CD14-positive monocyte (primary cell): Measurements from ENCODE around the gene CASD1. TPM values are rescaled to one million over a fixed set of nuclear protein-coding genes. Genes with fewer than 3 reads are reported as not detected.

Experiments used
- DNase-seq, 3 donors: peaks; one replicate each; pipeline ENCODE4 v3.0.0-alpha.2; 2011 to 2022
- H2AFZ ChIP-seq: 2 replicates; pipeline ENCODE4 v1.6.0; 2012; ENCODE audit warnings: mild to moderate bottlenecking, low read depth, low read length, inconsistent platforms; ENCODE audit not compliant: insufficient read depth, poor library complexity, severe bottlenecking
- H3K27ac ChIP-seq, 2 donors: 1 replicate in 1 of 2; 2 replicates in 1 of 2; pipeline ENCODE4 v1.5.1; 2012 to 2013; ENCODE audit warnings: low read length in 2 of 2, control low read depth in 1 of 2, inconsistent platforms in 1 of 2, low read depth in 1 of 2, mild to moderate bottlenecking in 1 of 2
- H3K27me3 ChIP-seq, 2 donors: one replicate each; pipeline versions ENCODE4 v1.6.0 to v1.6.1; 2011 to 2013; ENCODE audit warnings: low read length in 2 of 2; ENCODE audit not compliant: control insufficient read depth in 2 of 2, insufficient read depth in 2 of 2
- H3K36me3 ChIP-seq, 2 donors: replicated peaks in 1 of 2; 1 replicate in 1 of 2; 2 replicates in 1 of 2; pipeline versions ENCODE4 v1.5.1 to v1.6.1; 2012 to 2013; ENCODE audit warnings: low read length in 2 of 2, control low read depth in 1 of 2, inconsistent platforms in 1 of 2, mild to moderate bottlenecking in 1 of 2; ENCODE audit not compliant: insufficient read depth in 2 of 2, control insufficient read depth in 1 of 2
- H3K4me1 ChIP-seq, 2 donors: 1 replicate in 1 of 2; 2 replicates in 1 of 2; pipeline versions ENCODE4 v1.5.1 to v1.6.1; 2012 to 2013; ENCODE audit warnings: low read length in 2 of 2, control low read depth in 1 of 2, inconsistent platforms in 1 of 2, mild to moderate bottlenecking in 1 of 2, moderate library complexity in 1 of 2; ENCODE audit not compliant: insufficient read depth in 2 of 2, control insufficient read depth in 1 of 2
- H3K4me2 ChIP-seq: replicated peaks from 2 replicates; pipeline ENCODE3; 2012; ENCODE audit warnings: low read length, moderate library complexity, mild to moderate bottlenecking; ENCODE audit not compliant: poor library complexity, severe bottlenecking; ENCODE audit errors: extremely low read depth
- H3K4me3 ChIP-seq, 3 experiments: fragments of 200-600 bp in 1 of 3; sonication (generic) in 1 of 3; replicated peaks in 1 of 3; 1 replicate in 2 of 3; 2 replicates in 1 of 3; pipeline ENCODE4 v1.5.1; 2011 to 2013; ENCODE audit warnings: low read length in 3 of 3, mild to moderate bottlenecking in 3 of 3, control low read depth in 2 of 3, low read depth in 2 of 3, inconsistent platforms in 1 of 3, moderate library complexity in 1 of 3
- H3K79me2 ChIP-seq: 2 replicates; pipeline ENCODE4 v1.6.0; 2012; ENCODE audit warnings: mild to moderate bottlenecking, control low read depth, inconsistent platforms, low read length, moderate library complexity; ENCODE audit not compliant: insufficient read depth
- H3K9ac ChIP-seq: 2 replicates; pipeline ENCODE4 v1.6.0; 2017; ENCODE audit warnings: low read length, mild to moderate bottlenecking; ENCODE audit not compliant: insufficient read depth, poor library complexity, severe bottlenecking
- H3K9me3 ChIP-seq, 2 donors: replicated peaks in 1 of 2; 1 replicate in 1 of 2; 2 replicates in 1 of 2; pipeline versions ENCODE4 v1.5.1 to v1.6.1; 2012 to 2013; ENCODE audit warnings: low read length in 2 of 2, control low read depth in 1 of 2; ENCODE audit not compliant: control insufficient read depth in 1 of 2, insufficient read depth in 1 of 2
- H4K20me1 ChIP-seq: 2 replicates; pipeline ENCODE4 v1.6.0; 2012; ENCODE audit warnings: mild to moderate bottlenecking, low read length, control low read depth, moderate library complexity; ENCODE audit not compliant: insufficient read depth
- H3K27ac Mint-ChIP-seq, 7 donors: one replicate each; pipeline ENCODE4 v1.8.0; 2020; ENCODE audit warnings: mild to moderate bottlenecking in 7 of 7, mixed read lengths in 7 of 7, moderate library complexity in 6 of 7, inconsistent platforms in 2 of 7
- H3K27me3 Mint-ChIP-seq, 3 donors: one replicate each; pipeline ENCODE4 v1.8.0; 2021 to 2022; ENCODE audit warnings: low read depth in 3 of 3, mild to moderate bottlenecking in 3 of 3, mixed read lengths in 3 of 3, moderate library complexity in 3 of 3, inconsistent platforms in 1 of 3
- H3K36me3 Mint-ChIP-seq, 2 donors: one replicate each; pipeline ENCODE4 v1.8.0; 2020; ENCODE audit warnings: mixed read lengths in 2 of 2, inconsistent platforms in 1 of 2, mild to moderate bottlenecking in 1 of 2
- H3K4me1 Mint-ChIP-seq: one replicate; pipeline ENCODE4 v1.8.0; 2020; ENCODE audit warnings: mild to moderate bottlenecking, mixed read lengths
- H3K4me3 Mint-ChIP-seq, 2 donors: one replicate each; pipeline ENCODE4 v1.8.0; 2020; ENCODE audit warnings: mild to moderate bottlenecking in 2 of 2, mixed read lengths in 2 of 2, moderate library complexity in 1 of 2
- H3K9me3 Mint-ChIP-seq, 7 donors: one replicate each; pipeline ENCODE4 v1.8.0; 2020 to 2022; ENCODE audit warnings: mixed read lengths in 7 of 7, mild to moderate bottlenecking in 6 of 7, moderate library complexity in 6 of 7, inconsistent platforms in 2 of 7
- WGBS: methylation state at CpG from one replicate; pipeline ENCODE4 v1.1.5; 2013; ENCODE audit warnings: missing lambda C conversion rate; ENCODE audit not compliant: insufficient coverage; 5-methylcytosine and 5-hydroxymethylcytosine counted together
- intact Hi-C, 2 donors: fragments of 100-400 bp; cut with micrococcal nuclease; formaldehyde crosslinking; loops; one replicate each; pipeline versions ENCODE4 v1.15.0 to v1.15.1; 2023
- polyA plus RNA-seq, 3 donors: library from polyadenylated mRNA; depleted of rRNA in 1 of 3; unstranded in 2 of 3; stranded (reverse) in 1 of 3; fragments of 300-500 nt in 2 of 3; fragments of >200 nt in 1 of 3; fragmentation: Illumina TruSeq in 2 of 3; gene quantifications; 1 replicate in 2 of 3; 2 replicates in 1 of 3; pipeline ENCODE4 v1.2.3, GENCODE V29; 2012 to 2021
- TF ChIP-seq, protein P1 (sequence below): fragments of 200-600 bp; IDR thresholded peaks from one replicate; pipeline ENCODE4 v1.8.0; 2022; ENCODE audit warnings: antibody characterized with exemption, mild to moderate bottlenecking

Gene CASD1
- polyA plus RNA-seq, 3 donors: 2.0 to 4.4 (median 3.6) TPM

DNA sequence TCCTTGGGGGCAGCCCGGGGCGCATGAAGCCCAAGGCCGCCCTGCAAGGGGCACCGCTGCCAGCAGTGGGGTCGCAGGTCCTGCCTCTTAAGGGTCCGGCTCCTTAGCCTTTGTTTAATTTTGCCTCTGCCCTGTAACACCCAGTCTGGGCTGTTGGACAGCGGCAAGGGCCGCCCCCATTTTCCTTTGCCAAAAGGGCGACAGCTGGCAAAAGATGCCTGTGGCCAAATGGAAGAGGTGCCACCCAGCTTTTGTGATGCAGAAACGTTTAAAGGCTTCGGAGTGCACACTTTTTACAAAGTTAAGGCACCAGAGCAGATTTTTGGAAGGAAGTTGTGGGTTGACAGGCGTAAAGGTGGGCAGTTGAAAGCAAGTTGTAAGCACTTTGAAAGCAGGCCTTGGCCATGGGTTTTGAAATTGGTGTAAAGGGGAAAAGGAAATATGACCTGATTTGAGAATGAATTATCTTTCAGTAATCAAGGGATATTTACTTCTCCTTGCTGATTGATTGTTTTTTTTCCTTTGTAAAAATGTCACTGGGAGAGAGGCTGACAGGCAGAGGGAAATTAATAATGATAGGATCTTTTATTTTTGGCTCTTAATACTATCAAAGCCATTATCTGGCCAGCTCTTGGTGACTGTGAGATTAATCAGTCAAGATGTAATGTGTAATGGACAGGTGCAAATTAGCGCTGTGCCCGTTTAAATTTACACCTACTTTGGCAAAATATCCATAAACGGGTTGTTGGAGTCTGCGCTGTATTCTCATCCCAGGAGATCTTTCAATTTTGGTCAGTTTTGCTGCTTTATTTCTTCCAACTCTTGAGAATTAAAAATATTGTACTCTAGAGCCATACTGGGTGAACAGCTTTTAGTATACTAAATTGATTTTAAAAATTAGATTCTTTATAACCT, 1.2 kb downstream of the CASD1 start:
- H3K27ac ChIP-seq: peak overlapping the region in 1 of 2 donors; percentile 78
- Mint-ChIP-seq H3K9me3 (no peaks in the 10 kb centered on the region), H3K27me3 (no peaks in the 10 kb centered on the region), H3K4me3 (peak overlapping the region; percentile 78 to 90), H3K27ac (peak overlapping the region in 2 of 7 donors; percentile 59 to 73), H3K4me1 (peaks cover 17% of the 10 kb centered on the region), H3K36me3 (peaks cover 0 to 2% of the 10 kb centered on the region in 2 donors)
- peaks cover 13 to 19% of the 10 kb centered on the region in 2 donors for H3K4me1 ChIP-seq
- H3K4me2 ChIP-seq: peak overlapping the region; percentile 94
- H3K4me3 ChIP-seq: peak overlapping the region; percentile 58 to 89 (median 73)
- no peaks in the 10 kb centered on the region for H4K20me1 ChIP-seq
- under 1% methylated on average over 12 of the region's 16 CpGs for WGBS
- intact Hi-C loops: no loop called here
- H3K36me3 ChIP-seq: no peaks in the 10 kb centered on the region
- peak overlapping the region; percentile 99 for H2AFZ ChIP-seq
- peaks cover 40% of the 10 kb centered on the region for H3K79me2 ChIP-seq
- DNase-seq: peak in 1 of 3 donors; percentile 5
- TF ChIP-seq, protein P1, sequence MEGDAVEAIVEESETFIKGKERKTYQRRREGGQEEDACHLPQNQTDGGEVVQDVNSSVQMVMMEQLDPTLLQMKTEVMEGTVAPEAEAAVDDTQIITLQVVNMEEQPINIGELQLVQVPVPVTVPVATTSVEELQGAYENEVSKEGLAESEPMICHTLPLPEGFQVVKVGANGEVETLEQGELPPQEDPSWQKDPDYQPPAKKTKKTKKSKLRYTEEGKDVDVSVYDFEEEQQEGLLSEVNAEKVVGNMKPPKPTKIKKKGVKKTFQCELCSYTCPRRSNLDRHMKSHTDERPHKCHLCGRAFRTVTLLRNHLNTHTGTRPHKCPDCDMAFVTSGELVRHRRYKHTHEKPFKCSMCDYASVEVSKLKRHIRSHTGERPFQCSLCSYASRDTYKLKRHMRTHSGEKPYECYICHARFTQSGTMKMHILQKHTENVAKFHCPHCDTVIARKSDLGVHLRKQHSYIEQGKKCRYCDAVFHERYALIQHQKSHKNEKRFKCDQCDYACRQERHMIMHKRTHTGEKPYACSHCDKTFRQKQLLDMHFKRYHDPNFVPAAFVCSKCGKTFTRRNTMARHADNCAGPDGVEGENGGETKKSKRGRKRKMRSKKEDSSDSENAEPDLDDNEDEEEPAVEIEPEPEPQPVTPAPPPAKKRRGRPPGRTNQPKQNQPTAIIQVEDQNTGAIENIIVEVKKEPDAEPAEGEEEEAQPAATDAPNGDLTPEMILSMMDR: no peak
- H3K9me3 ChIP-seq: no peaks in the 10 kb centered on the region
- H3K9ac ChIP-seq: peak overlapping the region; percentile 91
- no peaks in the 10 kb centered on the region for H3K27me3 ChIP-seq

DNA sequence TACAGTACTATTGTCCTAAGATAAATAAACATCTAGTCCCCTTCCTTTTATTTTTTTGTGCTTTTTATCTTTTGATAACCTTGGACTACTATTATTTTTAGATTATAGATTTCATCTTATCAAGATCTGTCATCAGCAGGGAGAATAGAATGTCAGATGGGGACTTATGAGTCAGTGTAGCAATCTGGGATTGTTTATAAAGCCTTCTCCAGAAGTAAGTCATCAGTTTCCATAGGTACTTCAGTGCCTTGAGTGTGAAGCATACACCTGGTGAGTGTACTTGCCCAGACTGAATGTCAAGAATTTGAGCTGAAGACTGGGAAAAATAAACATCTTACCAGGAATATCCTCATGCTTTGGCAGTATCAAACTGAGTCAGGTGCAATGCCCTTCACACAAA, 2.1 kb downstream of the CASD1 start:
- H3K27me3 ChIP-seq: no peaks in the 10 kb centered on the region
- no peak overlapping the region for H3K27ac Mint-ChIP-seq
- no peaks in the 10 kb centered on the region for H3K9me3 Mint-ChIP-seq
- no peak for DNase-seq
- H3K4me1 Mint-ChIP-seq: peaks cover 17% of the 10 kb centered on the region
- H3K36me3 Mint-ChIP-seq: peaks cover 0 to 2% of the 10 kb centered on the region in 2 donors
- no peak overlapping the region for H3K4me3 ChIP-seq
- no peak overlapping the region for H3K4me3 Mint-ChIP-seq
- H3K36me3 ChIP-seq: no peaks in the 10 kb centered on the region
- H4K20me1 ChIP-seq: no peaks in the 10 kb centered on the region
- no peak overlapping the region for H3K27ac ChIP-seq
- H3K9me3 ChIP-seq: no peaks in the 10 kb centered on the region
- H3K4me1 ChIP-seq: peaks cover 13 to 19% of the 10 kb centered on the region in 2 donors
- intact Hi-C loops: no loop called here
- no peak overlapping the region for H3K4me2 ChIP-seq
- TF ChIP-seq, protein P1: no peak
- H2AFZ ChIP-seq: no peak overlapping the region
- H3K9ac ChIP-seq: no peak overlapping the region
- H3K79me2 ChIP-seq: peaks cover 47% of the 10 kb centered on the region
- peaks cover 0 to 2% (median 0%) of the 10 kb centered on the region in 3 donors for H3K27me3 Mint-ChIP-seq
